ENCODE measurements around the gene CCDC60.

DNA sequence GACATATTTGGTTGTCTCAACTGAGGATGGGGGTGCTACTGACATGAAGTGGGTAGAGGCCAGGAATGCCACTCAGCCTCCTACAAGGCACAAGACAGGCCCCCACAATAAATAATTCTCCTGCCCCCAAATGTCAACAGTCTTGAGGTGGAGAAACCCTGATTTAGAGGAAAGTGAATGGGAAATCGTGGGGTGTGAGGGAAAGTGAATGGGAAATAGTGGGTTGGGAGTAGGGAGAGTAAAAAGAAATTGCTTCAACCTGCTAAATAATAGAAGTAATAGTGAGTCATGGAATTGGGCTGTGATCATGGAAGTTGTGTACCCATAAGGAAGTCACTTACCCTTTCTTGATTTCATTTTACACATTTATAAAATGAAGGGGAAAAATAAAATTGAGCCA, 242.4 kb downstream of the CCDC60 start:
- TF ChIP-seq POLR2A (IDR thresholded peaks at IDR 0.05) (no peak), EP300 (IDR thresholded peaks at IDR 0.05) (no peak), POLR2AphosphoS5 (IDR thresholded peaks at IDR 0.05) (no peak)
